Measurements from ENCODE around the gene ACAT1.
"Not testable (repeated sequence)": the region's sequence is repeated elsewhere in the genome, so short reads cannot be mapped to it uniquely, and the experiment has no call there.

Gene ACAT1

GRCh38 chr11:108144615-108145014, 23.2 kb downstream of the ACAT1 start:
- no peak overlapping the region for H3K4me3 ChIP-seq (replicated peaks; ENCODE audit: low read depth, low read length)
- no peak for DNase-seq (ENCODE audit: extremely low read depth, low read depth)
- no peak for TF ChIP-seq CTCF (IDR thresholded peaks at IDR 0.05; ENCODE audit: low read depth, low read length, missing control alignments)

DNA sequence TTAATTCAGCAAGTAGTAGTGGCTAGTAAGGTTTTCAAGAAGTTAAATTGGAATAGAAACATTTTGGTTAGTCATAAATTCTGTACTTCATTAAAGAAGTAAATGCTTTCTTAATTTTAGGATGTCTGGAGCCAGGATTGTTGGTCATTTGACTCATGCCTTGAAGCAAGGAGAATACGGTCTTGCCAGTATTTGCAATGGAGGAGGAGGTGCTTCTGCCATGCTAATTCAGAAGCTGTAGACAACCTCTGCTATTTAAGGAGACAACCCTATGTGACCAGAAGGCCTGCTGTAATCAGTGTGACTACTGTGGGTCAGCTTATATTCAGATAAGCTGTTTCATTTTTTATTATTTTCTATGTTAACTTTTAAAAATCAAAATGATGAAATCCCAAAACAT, 25.8 kb downstream of the ACAT1 start:
- H3K4me3 ChIP-seq (replicated peaks; ENCODE audit: low read depth, low read length) = no peak overlapping the region
- no peak for TF ChIP-seq CTCF (IDR thresholded peaks at IDR 0.05; ENCODE audit: low read depth, low read length, missing control alignments)
- DNase-seq (ENCODE audit: extremely low read depth, low read depth) = no peak

DNA sequence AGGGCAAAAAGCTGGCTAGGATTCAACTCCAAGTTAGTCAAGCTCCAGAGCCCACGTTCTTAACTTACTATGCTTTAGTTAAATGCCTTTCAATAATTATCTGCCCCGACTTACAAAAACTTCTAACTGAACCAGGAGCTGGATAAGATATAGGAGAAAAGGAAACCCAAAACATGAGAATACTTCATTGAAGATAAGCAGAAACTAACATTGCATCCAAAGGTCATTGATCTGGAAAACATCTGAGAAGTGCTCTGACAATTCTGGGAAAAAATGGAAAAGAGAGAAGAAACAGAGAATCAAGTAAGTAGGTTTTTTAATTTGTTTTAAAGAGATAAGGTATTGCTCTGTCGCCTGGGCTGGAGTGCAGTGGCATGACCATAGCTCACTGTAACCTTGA, 27.2 kb downstream of the ACAT1 start:
- H3K4me3 ChIP-seq (replicated peaks; ENCODE audit: low read depth, low read length) = no peak overlapping the region
- DNase-seq (ENCODE audit: extremely low read depth, low read depth) = no peak
- TF ChIP-seq CTCF (IDR thresholded peaks at IDR 0.05; ENCODE audit: low read depth, low read length, missing control alignments) = no peak

- TF ChIP-seq CTCF (IDR thresholded peaks at IDR 0.05; ENCODE audit: low read depth, low read length, missing control alignments) = no peak
Observed at GRCh38 chr11:108154591-108154990, 33.2 kb downstream of the ACAT1 start.

DNA sequence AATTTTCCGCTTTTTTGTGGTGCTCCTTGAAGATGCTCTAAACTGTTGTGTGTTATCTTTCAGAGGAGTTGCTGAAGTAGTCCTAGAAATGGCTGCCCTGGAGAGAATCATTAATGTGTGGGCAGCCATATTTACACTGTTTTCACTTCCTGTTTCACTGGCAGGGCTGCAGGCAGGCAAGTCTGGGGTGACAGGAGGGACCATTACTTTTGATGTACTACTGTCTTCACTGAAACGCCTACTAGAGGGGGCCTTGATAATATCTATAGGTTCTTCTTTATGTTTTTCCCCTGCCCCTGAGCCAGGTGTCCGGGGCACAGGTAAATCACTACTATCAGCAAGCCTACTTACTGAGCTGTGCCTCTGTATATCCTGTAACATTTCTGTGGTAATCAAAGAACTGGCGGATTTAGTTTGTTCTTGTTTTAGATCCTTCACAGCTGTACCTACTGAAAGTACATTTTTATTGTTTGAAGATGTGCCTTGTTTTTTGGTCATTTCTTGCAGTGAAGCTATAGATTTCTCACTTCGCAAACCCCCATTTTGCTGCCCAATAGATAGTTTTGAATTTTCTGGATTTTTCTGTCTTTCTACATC, 39.7 kb downstream of the ACAT1 start:
- no peak overlapping the region for H3K4me3 ChIP-seq (replicated peaks; ENCODE audit: low read depth, low read length)
- TF ChIP-seq CTCF (IDR thresholded peaks at IDR 0.05; ENCODE audit: low read depth, low read length, missing control alignments) = no peak
- no peak for DNase-seq (ENCODE audit: extremely low read depth, low read depth)

More at GRCh38 chr11:108154591-108154990, 33.2 kb downstream of the ACAT1 start:
- no peak for DNase-seq (ENCODE audit: extremely low read depth, low read depth)
- H3K4me3 ChIP-seq (replicated peaks; ENCODE audit: low read depth, low read length) = no peak overlapping the region

DNA sequence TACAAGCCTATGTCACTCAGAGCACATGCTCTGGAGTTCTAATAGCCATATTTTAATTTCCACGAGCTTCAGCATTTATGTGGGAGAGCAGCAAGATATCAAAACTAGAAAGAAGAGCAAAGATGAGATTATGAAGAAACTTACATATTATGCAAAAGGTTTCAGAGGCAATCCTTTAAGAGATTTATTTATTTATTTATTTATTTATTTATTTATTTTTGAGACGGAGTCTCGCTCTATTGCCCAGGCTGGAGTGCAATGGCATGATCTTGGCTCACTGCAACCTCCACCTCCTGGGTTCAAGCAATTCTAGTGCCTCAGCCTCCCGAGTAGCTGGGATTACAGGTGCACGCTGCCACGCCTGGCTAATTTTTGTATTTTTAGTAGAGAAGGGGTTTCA, 41.5 kb downstream of the ACAT1 start:
- not testable (repeated sequence) for DNase-seq (ENCODE audit: extremely low read depth, low read depth); H3K4me3 ChIP-seq (replicated peaks; ENCODE audit: low read depth, low read length)

GRCh38 chr11:108167624-108168023, 46.3 kb downstream of the ACAT1 start:
- no peak for TF ChIP-seq CTCF (IDR thresholded peaks at IDR 0.05; ENCODE audit: low read depth, low read length, missing control alignments)
- DNase-seq (ENCODE audit: extremely low read depth, low read depth) = no peak
- H3K4me3 ChIP-seq (replicated peaks; ENCODE audit: low read depth, low read length) = no peak overlapping the region

Data from HFF-Myc (cell line).